ENCODE measurements around the gene FRMD3. TPM values are rescaled to one million over a fixed set of nuclear protein-coding genes. Genes with fewer than 3 reads are reported as not detected.

The FRMD3 gene
- total RNA-seq, 1 experiment from 2014 or later: 0.55 TPM

GRCh38 chr9:83458530-83458929 is 79.7 kb downstream of the FRMD3 start:
- H3K79me2 ChIP-seq (ENCODE audit: insufficient read depth, low read length): no peaks in the 10 kb centered on the region
- H3T11ph ChIP-seq (ENCODE audit: low read length): no peak overlapping the region
- Mint-ChIP-seq H3K9me3 (peaks cover 7 to 8% of the 10 kb centered on the region in 2 experiments), H3K4me1 (no peaks in the 10 kb centered on the region), H3K4me3 (no peak overlapping the region), H3K27ac (no peak overlapping the region), H3K36me3 (ENCODE audit: insufficient read depth in 1 of 3, low read depth in 3 of 3) (peaks cover 3 to 8% (median 6%) of the 10 kb centered on the region in 3 experiments; a peak in 5 of 7 replicates), H3K27me3 (ENCODE audit: low read depth) (no peaks in the 10 kb centered on the region; the same call in 1 of the 2 replicates)
- H3K18ac ChIP-seq (ENCODE audit: insufficient read length, low read depth, low read length): no peak overlapping the region
- H2AFZ ChIP-seq (ENCODE audit: low read length): no peak overlapping the region
- no peaks in the 10 kb centered on the region for H3K9me3 ChIP-seq (ENCODE audit: control insufficient read depth, low read depth, low read length)
- no peak for DNase-seq
- H4K91ac ChIP-seq (ENCODE audit: insufficient read length, low read depth, low read length): no peak overlapping the region
- H4K20me1 ChIP-seq (ENCODE audit: control insufficient read depth, insufficient read depth, insufficient read length): no peaks in the 10 kb centered on the region
- H3K56ac ChIP-seq (ENCODE audit: insufficient read length, low read depth, low read length): no peak overlapping the region
- H3K4me2 ChIP-seq (ENCODE audit: insufficient read depth, insufficient read length, low read length): no peak overlapping the region
- H4K5ac ChIP-seq (ENCODE audit: insufficient read length, low read depth, low read length): no peak overlapping the region
- no peaks in the 10 kb centered on the region for H3K23me2 ChIP-seq (ENCODE audit: insufficient read length, low read depth, low read length, poor library complexity, severe bottlenecking)
- TF ChIP-seq CTCF (conservative IDR thresholded peaks at IDR 0.05): no peak
- no peak overlapping the region for H3K23ac ChIP-seq (ENCODE audit: insufficient read length, low read depth, low read length)
- no peak overlapping the region for H3K14ac ChIP-seq (ENCODE audit: insufficient read depth, low read length)
- H2BK20ac ChIP-seq (ENCODE audit: low read depth, low read length, poor library complexity, severe bottlenecking): no peak overlapping the region
- no peak overlapping the region for H2AK5ac ChIP-seq (ENCODE audit: insufficient read length, low read length)
- H3K4ac ChIP-seq (ENCODE audit: low read depth, low read length): no peak overlapping the region
- no peaks in the 10 kb centered on the region for H3K27me3 ChIP-seq (ENCODE audit: insufficient read depth, low read length)
- no peak overlapping the region for H2BK15ac ChIP-seq (ENCODE audit: low read depth, low read length)
- no peak overlapping the region for H4K8ac ChIP-seq (replicated peaks; ENCODE audit: insufficient read length, low read depth, low read length)
- no peak overlapping the region for H2BK12ac ChIP-seq (ENCODE audit: insufficient read length, low read depth, low read length)
- WGBS (ENCODE audit: extremely low coverage, insufficient read length, low lambda C conversion rate): no CpG with 5 or more reads among the region's 2 CpGs
- H2BK5ac ChIP-seq (ENCODE audit: insufficient read length, low read length): no peak overlapping the region
- no peaks in the 10 kb centered on the region for H3K4me1 ChIP-seq (ENCODE audit: insufficient read depth, low read length)
- H2BK120ac ChIP-seq (ENCODE audit: low read depth, low read length, poor library complexity, severe bottlenecking): no peak overlapping the region
- no peaks in the 10 kb centered on the region for H3K79me1 ChIP-seq (ENCODE audit: insufficient read depth, low read depth, low read length, poor library complexity, severe bottlenecking)
- H3K9ac ChIP-seq (ENCODE audit: extremely low read depth, insufficient read length, low read length): no peak overlapping the region
- H3K27ac ChIP-seq (ENCODE audit: insufficient read length, low read depth, low read length): no peak overlapping the region

Data from H9 (cell line).